Panc1 (cell line): ENCODE results near the gene FTO. TPM values are rescaled to one million over a fixed set of nuclear protein-coding genes. Genes with fewer than 3 reads are reported as not detected.

Experiments used
- ATAC-seq: fragments of 200-7000 bp; cut with Tn5 transposase; 2 replicates; pipeline ENCODE4 v1.9.1; 2020; ENCODE audit warnings: mild to moderate bottlenecking, moderate library complexity
- BruUV-seq: library from RNA; stranded (reverse); fragments of 400-500 nt; replicated peaks from 2 replicates; lab custom pipeline; 2021; lab: Mats Ljungman, UMichigan
- CTCF ChIA-PET: fragments of 300-600 bp; sonication (Branson Sonifier 250); formaldehyde crosslinking; loops from one replicate; lab custom pipeline; 2022; ENCODE audit warnings: antibody characterized with exemption; lab: Charles Lee
- POLR2A ChIA-PET: fragments of 300-600 bp; sonication (Branson Sonifier 250); formaldehyde crosslinking; loops from one replicate; lab custom pipeline; 2022; ENCODE audit warnings: antibody characterized with exemption; lab: Charles Lee
- DNase-seq: peaks from one replicate; pipeline ENCODE4 v3.0.0-alpha.2; 2010; ENCODE audit warnings: low read depth, low spot score
- H3K27ac ChIP-seq: 2 replicates; pipeline ENCODE4 v1.5.1; 2011; ENCODE audit warnings: mild to moderate bottlenecking, low read length, inconsistent platforms
- H3K27me3 ChIP-seq: fragments of 200-500 bp; sonication (Bioruptor generic); 2 replicates; pipeline ENCODE4 v1.6.0; 2014; ENCODE audit warnings: low read length, inconsistent platforms; ENCODE audit not compliant: control insufficient read depth, insufficient read depth
- H3K36me3 ChIP-seq: fragments of 200-500 bp; sonication (Bioruptor generic); 2 replicates; pipeline ENCODE4 v1.5.1; 2014; ENCODE audit warnings: inconsistent platforms, mild to moderate bottlenecking, low read length, moderate library complexity; ENCODE audit not compliant: control insufficient read depth, insufficient read depth
- H3K4me1 ChIP-seq: 2 replicates; pipeline ENCODE4 v1.5.1; 2011; ENCODE audit warnings: inconsistent platforms, mild to moderate bottlenecking, low read length, moderate library complexity; ENCODE audit not compliant: control insufficient read depth, insufficient read depth
- H3K4me3 ChIP-seq, 2 experiments: 2 replicates each; pipeline ENCODE4 v1.5.1; 2011 to 2012; ENCODE audit warnings: low read depth in 2 of 2, low read length in 2 of 2, mild to moderate bottlenecking in 2 of 2, inconsistent platforms in 1 of 2, moderate library complexity in 1 of 2
- H3K9me3 ChIP-seq: fragments of 200-500 bp; sonication (Bioruptor generic); 2 replicates; pipeline ENCODE4 v1.5.1; 2014; ENCODE audit warnings: low read depth, mild to moderate bottlenecking, inconsistent platforms, low read length, moderate library complexity; ENCODE audit not compliant: control insufficient read depth, insufficient read depth
- POLR2AphosphoS5 ChIP-seq: IDR thresholded peaks from 2 replicates; pipeline ENCODE4 v1.6.1; 2012; ENCODE audit warnings: mild to moderate bottlenecking, low read depth, low read length, moderate library complexity
- SIN3A ChIP-seq: IDR thresholded peaks from 2 replicates; pipeline ENCODE4 v1.6.1; 2012; ENCODE audit warnings: low read depth, mild to moderate bottlenecking, low read length, moderate library complexity, borderline replicate concordance; ENCODE audit not compliant: insufficient read depth
- TCF7L2 ChIP-seq: IDR thresholded peaks from 2 replicates; pipeline ENCODE4 v1.6.1; 2011; ENCODE audit warnings: mild to moderate bottlenecking, low read depth, low read length, inconsistent platforms
- in situ Hi-C: cut with HindIII; loops from 2 replicates; pipeline ENCODE4 v1.10.0; 2016; ENCODE audit warnings: low sequenced_read_pairs, low pct_unique_long_range_greater_than_20kb
- intact Hi-C: fragments of 100-400 bp; cut with micrococcal nuclease; formaldehyde crosslinking; loops from one replicate; pipeline ENCODE4 v1.10.0; 2022; ENCODE audit not compliant: unreplicated experiment
- total RNA-seq: library from RNA; stranded (reverse); gene quantifications from one replicate; pipeline ENCODE4 v1.2.1, GENCODE V29; 2021; ENCODE audit not compliant: unreplicated experiment
- TF ChIP-seq, protein P1 (sequence below), 2 experiments: IDR thresholded peaks; 2 replicates each; pipeline ENCODE4 v1.6.1; 2011 to 2012; ENCODE audit warnings: low read depth in 2 of 2, control low read depth in 1 of 2, low read length in 1 of 2, mild to moderate bottlenecking in 1 of 2, moderate library complexity in 1 of 2; ENCODE audit not compliant: insufficient read depth in 1 of 2
- TF ChIP-seq, protein P2 (sequence below): fragments of 450-650 bp; IDR thresholded peaks from 2 replicates; pipeline ENCODE4 v1.5.1; 2017; ENCODE audit warnings: mild to moderate bottlenecking

The FTO gene
- total RNA-seq, 1 experiment from 2014 or later: 38.2 TPM

- TF ChIP-seq TCF7L2 (no peak), POLR2AphosphoS5 (no peak), SIN3A (no peak)
- TF ChIP-seq, protein P1, sequence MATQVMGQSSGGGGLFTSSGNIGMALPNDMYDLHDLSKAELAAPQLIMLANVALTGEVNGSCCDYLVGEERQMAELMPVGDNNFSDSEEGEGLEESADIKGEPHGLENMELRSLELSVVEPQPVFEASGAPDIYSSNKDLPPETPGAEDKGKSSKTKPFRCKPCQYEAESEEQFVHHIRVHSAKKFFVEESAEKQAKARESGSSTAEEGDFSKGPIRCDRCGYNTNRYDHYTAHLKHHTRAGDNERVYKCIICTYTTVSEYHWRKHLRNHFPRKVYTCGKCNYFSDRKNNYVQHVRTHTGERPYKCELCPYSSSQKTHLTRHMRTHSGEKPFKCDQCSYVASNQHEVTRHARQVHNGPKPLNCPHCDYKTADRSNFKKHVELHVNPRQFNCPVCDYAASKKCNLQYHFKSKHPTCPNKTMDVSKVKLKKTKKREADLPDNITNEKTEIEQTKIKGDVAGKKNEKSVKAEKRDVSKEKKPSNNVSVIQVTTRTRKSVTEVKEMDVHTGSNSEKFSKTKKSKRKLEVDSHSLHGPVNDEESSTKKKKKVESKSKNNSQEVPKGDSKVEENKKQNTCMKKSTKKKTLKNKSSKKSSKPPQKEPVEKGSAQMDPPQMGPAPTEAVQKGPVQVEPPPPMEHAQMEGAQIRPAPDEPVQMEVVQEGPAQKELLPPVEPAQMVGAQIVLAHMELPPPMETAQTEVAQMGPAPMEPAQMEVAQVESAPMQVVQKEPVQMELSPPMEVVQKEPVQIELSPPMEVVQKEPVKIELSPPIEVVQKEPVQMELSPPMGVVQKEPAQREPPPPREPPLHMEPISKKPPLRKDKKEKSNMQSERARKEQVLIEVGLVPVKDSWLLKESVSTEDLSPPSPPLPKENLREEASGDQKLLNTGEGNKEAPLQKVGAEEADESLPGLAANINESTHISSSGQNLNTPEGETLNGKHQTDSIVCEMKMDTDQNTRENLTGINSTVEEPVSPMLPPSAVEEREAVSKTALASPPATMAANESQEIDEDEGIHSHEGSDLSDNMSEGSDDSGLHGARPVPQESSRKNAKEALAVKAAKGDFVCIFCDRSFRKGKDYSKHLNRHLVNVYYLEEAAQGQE (IDR thresholded peaks at IDR 0.05; ENCODE audit: insufficient read depth in 1 of 2, low read depth in 2 of 2, low read length in 1 of 2): no peak
- TF ChIP-seq, protein P2, sequence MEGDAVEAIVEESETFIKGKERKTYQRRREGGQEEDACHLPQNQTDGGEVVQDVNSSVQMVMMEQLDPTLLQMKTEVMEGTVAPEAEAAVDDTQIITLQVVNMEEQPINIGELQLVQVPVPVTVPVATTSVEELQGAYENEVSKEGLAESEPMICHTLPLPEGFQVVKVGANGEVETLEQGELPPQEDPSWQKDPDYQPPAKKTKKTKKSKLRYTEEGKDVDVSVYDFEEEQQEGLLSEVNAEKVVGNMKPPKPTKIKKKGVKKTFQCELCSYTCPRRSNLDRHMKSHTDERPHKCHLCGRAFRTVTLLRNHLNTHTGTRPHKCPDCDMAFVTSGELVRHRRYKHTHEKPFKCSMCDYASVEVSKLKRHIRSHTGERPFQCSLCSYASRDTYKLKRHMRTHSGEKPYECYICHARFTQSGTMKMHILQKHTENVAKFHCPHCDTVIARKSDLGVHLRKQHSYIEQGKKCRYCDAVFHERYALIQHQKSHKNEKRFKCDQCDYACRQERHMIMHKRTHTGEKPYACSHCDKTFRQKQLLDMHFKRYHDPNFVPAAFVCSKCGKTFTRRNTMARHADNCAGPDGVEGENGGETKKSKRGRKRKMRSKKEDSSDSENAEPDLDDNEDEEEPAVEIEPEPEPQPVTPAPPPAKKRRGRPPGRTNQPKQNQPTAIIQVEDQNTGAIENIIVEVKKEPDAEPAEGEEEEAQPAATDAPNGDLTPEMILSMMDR: no peak
- H3K4me3 ChIP-seq: no peak overlapping the region
- no peak for DNase-seq
- in situ Hi-C loops: no loop called here
- ChIA-PET POLR2A (no interaction called here), CTCF (no interaction called here)
- intact Hi-C loops: no loop called here
- H3K27ac ChIP-seq: no peak overlapping the region
- H3K27me3 ChIP-seq: no peaks in the 10 kb centered on the region
- BruUV-seq: no TSS peak
- no peaks in the 10 kb centered on the region for H3K9me3 ChIP-seq
- H3K36me3 ChIP-seq: no peaks in the 10 kb centered on the region
- no peaks in the 10 kb centered on the region for H3K4me1 ChIP-seq
- ATAC-seq: no peak
Measured at GRCh38 chr16:53912155-53912554, 208.2 kb downstream of the FTO start.

DNA sequence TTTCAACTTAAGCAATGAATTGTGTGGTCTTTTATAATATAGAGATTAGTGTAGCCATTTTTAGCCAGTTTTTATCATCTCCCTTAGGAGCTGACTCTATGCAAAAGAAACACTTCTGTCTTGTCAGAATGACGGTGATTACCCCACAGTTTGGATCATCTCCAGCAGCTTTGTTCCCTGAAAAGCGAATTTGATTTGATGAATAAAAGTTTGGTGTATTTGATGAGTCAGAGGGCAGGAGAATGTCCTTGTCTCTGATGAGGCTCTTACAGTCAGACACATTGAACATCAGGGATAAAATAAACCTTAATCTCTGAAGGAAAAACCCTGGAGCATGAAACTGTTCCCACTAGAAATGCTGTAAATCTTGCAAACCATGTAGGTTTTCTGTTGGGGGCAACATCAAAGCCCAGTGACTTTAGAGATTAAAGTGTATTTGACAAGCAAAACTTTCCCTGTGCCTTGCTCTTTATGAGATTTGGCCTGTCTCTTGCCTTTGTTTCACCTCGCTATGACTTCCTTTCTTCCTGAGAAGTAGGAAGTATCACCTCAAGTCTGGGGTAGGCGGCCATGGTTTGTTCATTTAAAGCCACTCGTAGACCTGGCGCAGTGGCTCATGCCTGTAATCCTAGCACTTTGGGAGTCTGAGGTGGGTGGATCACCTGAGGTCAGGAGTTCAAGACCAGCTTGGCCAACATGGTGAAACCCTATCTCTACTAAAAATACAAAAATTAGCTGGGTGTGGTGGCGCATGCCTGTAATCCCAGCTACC, 209.3 kb downstream of the FTO start:
- Histone ChIP-seq H3K27ac (no peak overlapping the region), H3K9me3 (no peaks in the 10 kb centered on the region), H3K36me3 (no peaks in the 10 kb centered on the region), H3K27me3 (no peaks in the 10 kb centered on the region), H3K4me3 (no peak overlapping the region), H3K4me1 (no peaks in the 10 kb centered on the region)
- in situ Hi-C loops (no loop called here), intact Hi-C loops (no loop called here)
- TF ChIP-seq SIN3A: no peak
- TF ChIP-seq, protein P2: no peak
- TF ChIP-seq, protein P1 (IDR thresholded peaks at IDR 0.05; ENCODE audit: insufficient read depth in 1 of 2, low read depth in 2 of 2, low read length in 1 of 2): no peak
- TF ChIP-seq POLR2AphosphoS5: no peak
- no peak for TF ChIP-seq TCF7L2
- ATAC-seq (no peak), DNase-seq (no peak)
- ChIA-PET POLR2A (no interaction called here), CTCF (no interaction called here)
- BruUV-seq: no TSS peak
